HG03432 (cell line): ENCODE data around the gene NLRP9.
"Not testable (repeated sequence)": the region's sequence is repeated elsewhere in the genome, so short reads cannot be mapped to it uniquely, and the experiment has no call there.

Source experiments
- ATAC-seq: cut with Tn5 transposase; IDR thresholded peaks from one replicate; pipeline ENCODE4 v1.9.1; 2021; ENCODE audit warnings: mild to moderate bottlenecking, moderate library complexity; ENCODE audit not compliant: unreplicated experiment

Gene NLRP9

GRCh38 chr19:55738302-55738701, at the start of gene NLRP9:
NLRP9 (minus strand) TSS chr19:55738402; CDS start chr19:55738374, 28 bp downstream.
- no peak for ATAC-seq

GRCh38 chr19:55781112-55781511, 42.9 kb upstream of the NLRP9 start:
- ATAC-seq = no peak

GRCh38 chr19:55778331-55778730, 40.1 kb upstream of the NLRP9 start:
- ATAC-seq = no peak

GRCh38 chr19:55777528-55777927, 39.3 kb upstream of the NLRP9 start:
- no peak for ATAC-seq

GRCh38 chr19:55769632-55770031, 31.4 kb upstream of the NLRP9 start:
- ATAC-seq = not testable (repeated sequence)

- ATAC-seq = not testable (repeated sequence)
These were observed 30.6 kb upstream of the NLRP9 start, which contains the start of gene RFPL4AL1 for GRCh38 chr19:55768818-55769217. RFPL4AL1 (plus strand) TSS chr19:55769118; CDS start chr19:55771805, 2,687 bp downstream.

- ATAC-seq = no peak
These were observed 28.3 kb upstream of the NLRP9 start for GRCh38 chr19:55766466-55766865.

GRCh38 chr19:55758797-55759196, 20.6 kb upstream of the NLRP9 start, which contains the start of gene RFPL4A:
RFPL4A (plus strand) TSS chr19:55759097; CDS start chr19:55761801, 2,704 bp downstream.
- not testable (repeated sequence) for ATAC-seq

GRCh38 chr19:55756808-55757207, 18.6 kb upstream of the NLRP9 start:
- ATAC-seq = not testable (repeated sequence)

GRCh38 chr19:55753401-55753800, 15.2 kb upstream of the NLRP9 start:
- no peak for ATAC-seq

- no peak for ATAC-seq
These were observed 12.5 kb upstream of the NLRP9 start for GRCh38 chr19:55750715-55751114.

- not testable (repeated sequence) for ATAC-seq
These were observed 7.8 kb downstream of the NLRP9 start for GRCh38 chr19:55730378-55730777.

GRCh38 chr19:55723491-55723890, 14.7 kb downstream of the NLRP9 start:
- no peak for ATAC-seq

- no peak for ATAC-seq
These were observed 17.4 kb downstream of the NLRP9 start for GRCh38 chr19:55720801-55721200.

GRCh38 chr19:55720214-55720746, 17.9 kb downstream of the NLRP9 start:
- no peak for ATAC-seq

GRCh38 chr19:55717879-55718711, 20.1 kb downstream of the NLRP9 start:
- not testable (repeated sequence) for ATAC-seq

GRCh38 chr19:55717251-55717650, 21.0 kb downstream of the NLRP9 start:
- ATAC-seq = no peak

- no peak for ATAC-seq
These were observed 21.7 kb downstream of the NLRP9 start for GRCh38 chr19:55716531-55716930.

GRCh38 chr19:55712804-55713631, 25.2 kb downstream of the NLRP9 start:
- no peak for ATAC-seq

- ATAC-seq = no peak
These were observed 26.5 kb downstream of the NLRP9 start for GRCh38 chr19:55711719-55712118.

- ATAC-seq = no peak
These were observed 32.2 kb downstream of the NLRP9 start for GRCh38 chr19:55705972-55706371.
